PC-9 (cell line): ENCODE data around the gene BAIAP3.

ENCODE experiments used
- CTCF ChIP-seq: fragments of 200-600 bp; sonication (generic); conservative IDR thresholded peaks from 2 replicates; pipeline ENCODE4 v1.6.1; 2017; ENCODE audit warnings: mixed run types, antibody characterized with exemption, mild to moderate bottlenecking, moderate library complexity
- EZH2 ChIP-seq: fragments of 200-600 bp; sonication (generic); IDR thresholded peaks from 2 replicates; pipeline ENCODE4 v1.8.0; 2017; ENCODE audit warnings: antibody characterized with exemption, low read depth

GRCh38 chr16:1305823-1306222 lies 27.6 kb upstream of the BAIAP3 start:
- TF ChIP-seq CTCF (no peak), EZH2 (no peak)
